Prostate gland (tissue), 2 donors: Measurements from ENCODE around the gene MRTFB. TPM values are rescaled to one million over a fixed set of nuclear protein-coding genes. Genes with fewer than 3 reads are reported as not detected.
A peak's percentile ranks its signal among the peaks of the same experiment; 100 is the strongest.

Experiments used
- DNase-seq: peaks from one replicate; pipeline ENCODE4 v3.0.0-alpha.2; 2019; ENCODE audit warnings: low spot score
- H3K27ac ChIP-seq, 2 donors: fragments of 200-600 bp; sonication (generic); 2 replicates each; pipeline ENCODE4 v1.5.1; 2017 to 2019
- H3K27me3 ChIP-seq: fragments of 200-600 bp; sonication (generic); replicated peaks from 2 replicates; pipeline ENCODE4 v1.5.1; 2019; ENCODE audit not compliant: insufficient read depth
- H3K36me3 ChIP-seq, 2 donors: fragments of 200-600 bp; sonication (generic); 1 replicate in 1 of 2; 2 replicates in 1 of 2; pipeline versions ENCODE4 v1.5.1 to v1.8.1; 2017 to 2019
- H3K4me1 ChIP-seq: fragments of 200-600 bp; sonication (generic); replicated peaks from 2 replicates; pipeline ENCODE4 v1.5.1; 2019
- H3K4me3 ChIP-seq, 2 donors: fragments of 200-600 bp; sonication (generic); 2 replicates each; pipeline ENCODE4 v1.5.1; 2017 to 2019
- H3K9me3 ChIP-seq: fragments of 200-600 bp; sonication (generic); 2 replicates; pipeline ENCODE4 v1.5.1; 2017
- CTCF ChIP-seq, 4 experiments: fragments of 200-600 bp in 2 of 4; fragments of 450-650 bp in 2 of 4; sonication (generic) in 2 of 4; IDR thresholded peaks; 1 replicate in 3 of 4; 2 replicates in 1 of 4; pipeline ENCODE4 v1.5.1; 2016 to 2019; ENCODE audit warnings: antibody characterized with exemption in 4 of 4, mild to moderate bottlenecking in 2 of 4, moderate library complexity in 2 of 4
- POLR2A ChIP-seq: fragments of 450-650 bp; IDR thresholded peaks from one replicate; pipeline ENCODE4 v1.6.1; 2016; ENCODE audit warnings: antibody characterized with exemption, mild to moderate bottlenecking
- POLR2AphosphoS5 ChIP-seq: sonication (generic); formaldehyde crosslinking; IDR thresholded peaks from one replicate; pipeline ENCODE4 v1.6.1; 2017; ENCODE audit warnings: antibody characterized with exemption
- WGBS: methylation state at CpG from one replicate; pipeline ENCODE4 v1.1.5; 2018; 5-methylcytosine and 5-hydroxymethylcytosine counted together
- intact Hi-C: fragments of 100-400 bp; cut with DNase I; formaldehyde crosslinking; loops from one replicate; pipeline ENCODE4 v1.14.2; 2022
- total RNA-seq, 2 donors: library from RNA; depleted of rRNA; stranded (reverse); fragments of >200 nt; gene quantifications; one replicate each; pipeline ENCODE4 v1.1.0, GENCODE V29; 2016

The MRTFB gene
- total RNA-seq, 2 donors from 2014 or later = 46.5 to 102 TPM

- H3K36me3 ChIP-seq = no peaks in the 10 kb centered on the region
- H3K27me3 ChIP-seq = no peaks in the 10 kb centered on the region
- H3K4me1 ChIP-seq = no peaks in the 10 kb centered on the region
- no peak overlapping the region for H3K4me3 ChIP-seq
- TF ChIP-seq CTCF (IDR thresholded peaks at IDR 0.05) = no peak
- no peak for TF ChIP-seq POLR2A
- no peak for TF ChIP-seq POLR2AphosphoS5
- intact Hi-C loops = no loop called here
- no peak for DNase-seq
- WGBS = 57% methylated on average over 7 of the region's 7 CpGs
- H3K9me3 ChIP-seq = no peaks in the 10 kb centered on the region
- H3K27ac ChIP-seq = peak overlapping the region in 1 of 2 donors; percentile 32
Observed at GRCh38 chr16:14109077-14109775, 38.1 kb downstream of the MRTFB start.

- Histone ChIP-seq H3K27ac (peak overlapping the region in 1 of 2 donors; percentile 16), H3K27me3 (no peaks in the 10 kb centered on the region), H3K9me3 (no peaks in the 10 kb centered on the region), H3K36me3 (no peaks in the 10 kb centered on the region), H3K4me3 (no peak overlapping the region), H3K4me1 (no peaks in the 10 kb centered on the region)
- TF ChIP-seq POLR2AphosphoS5 (no peak), POLR2A (no peak), CTCF (IDR thresholded peaks at IDR 0.05) (no peak)
- WGBS = 78% methylated on average over 3 of the region's 3 CpGs
- DNase-seq = no peak
- intact Hi-C loops = loop anchor here (5.0 kb wide), 1 partner anchor 62 kb away; no protein-coding TSS in a partner anchor
Observed at GRCh38 chr16:14109782-14110727, 38.9 kb downstream of the MRTFB start.

GRCh38 chr16:14110728-14111251 is 39.7 kb downstream of the MRTFB start:
- Histone ChIP-seq H3K27me3 (no peaks in the 10 kb centered on the region), H3K4me1 (no peaks in the 10 kb centered on the region), H3K36me3 (no peaks in the 10 kb centered on the region), H3K9me3 (no peaks in the 10 kb centered on the region), H3K27ac (peak overlapping the region in 1 of 2 donors; percentile 16), H3K4me3 (no peak overlapping the region)
- DNase-seq = no peak
- intact Hi-C loops = loop anchor here (5.0 kb wide), 1 partner anchor 62 kb away; no protein-coding TSS in a partner anchor
- WGBS = 58% methylated on average over 6 of the region's 6 CpGs
- TF ChIP-seq POLR2AphosphoS5 (no peak), POLR2A (no peak), CTCF (IDR thresholded peaks at IDR 0.05) (no peak)

- H3K27ac ChIP-seq = peak overlapping the region; percentile 4 to 9
- WGBS = 69% methylated on average over 14 of the region's 14 CpGs
- no peaks in the 10 kb centered on the region for H3K9me3 ChIP-seq
- no peaks in the 10 kb centered on the region for H3K4me1 ChIP-seq
- H3K36me3 ChIP-seq = no peaks in the 10 kb centered on the region
- H3K4me3 ChIP-seq = no peak overlapping the region
- no peaks in the 10 kb centered on the region for H3K27me3 ChIP-seq
- no peak for TF ChIP-seq POLR2A
- TF ChIP-seq CTCF (IDR thresholded peaks at IDR 0.05) = no peak
- peak; percentile 38 for TF ChIP-seq POLR2AphosphoS5
- peak; percentile 74 for DNase-seq
- intact Hi-C loops = loop anchor here (5.0 kb wide), 1 partner anchor 60 kb away; no protein-coding TSS in a partner anchor
Observed at GRCh38 chr16:14111713-14112538, 40.8 kb downstream of the MRTFB start.
